HepG2 (cell line): ENCODE data around the gene MTX2. TPM values are rescaled to one million over a fixed set of nuclear protein-coding genes. Genes with fewer than 3 reads are reported as not detected.

Experiments
- CREB1 ChIP-seq, 2 experiments: fragments of 450-650 bp in 1 of 2; IDR thresholded peaks; 2 replicates each; pipeline ENCODE4 v1.6.1; 2016 to 2017; ENCODE audit warnings: control low read depth in 1 of 2, mild to moderate bottlenecking in 1 of 2, missing compliant biosample characterization in 1 of 2, missing genetic modification characterization in 1 of 2
- GATAD1 ChIP-seq: IDR thresholded peaks from 2 replicates; pipeline ENCODE4 v1.6.1; 2016; ENCODE audit warnings: missing genetic modification reagents, missing compliant biosample characterization
- GRHL1 ChIP-seq: sonication (generic); formaldehyde crosslinking; conservative IDR thresholded peaks from 2 replicates; pipeline ENCODE4 v1.8.0; 2022; ENCODE audit warnings: missing genetic modification reagents
- JARID2 ChIP-seq: sonication (generic); formaldehyde crosslinking; IDR thresholded peaks from 2 replicates; pipeline ENCODE4 v1.8.1; 2023; ENCODE audit warnings: missing genetic modification reagents, inconsistent platforms; ENCODE audit not compliant: insufficient replicate concordance
- RBAK ChIP-seq: sonication (generic); formaldehyde crosslinking; IDR thresholded peaks from 2 replicates; pipeline ENCODE4 v1.5.1; 2020; ENCODE audit warnings: mild to moderate bottlenecking, missing genetic modification reagents
- TFDP1 ChIP-seq: IDR thresholded peaks from 2 replicates; pipeline ENCODE4 v1.6.1; 2016; ENCODE audit warnings: missing compliant biosample characterization, missing genetic modification reagents, borderline replicate concordance
- ZBTB7B ChIP-seq: sonication (generic); formaldehyde crosslinking; IDR thresholded peaks from 2 replicates; pipeline ENCODE4 v1.4.0; 2020; ENCODE audit warnings: missing genetic modification reagents
- ZFY ChIP-seq: sonication (generic); formaldehyde crosslinking; IDR thresholded peaks from 2 replicates; pipeline ENCODE4 v1.4.0; 2020; ENCODE audit warnings: missing genetic modification reagents
- ZNF543 ChIP-seq: sonication (generic); formaldehyde crosslinking; IDR thresholded peaks from 2 replicates; pipeline ENCODE4 v1.4.0; 2020; ENCODE audit warnings: mild to moderate bottlenecking, missing genetic modification reagents
- ZNF589 ChIP-seq: sonication (generic); formaldehyde crosslinking; conservative IDR thresholded peaks from 2 replicates; pipeline ENCODE4 v1.8.0; 2022; ENCODE audit warnings: mild to moderate bottlenecking, moderate library complexity, missing genetic modification reagents
- ZNF713 ChIP-seq: sonication (generic); formaldehyde crosslinking; IDR thresholded peaks from 2 replicates; pipeline ENCODE4 v1.4.0; 2020; ENCODE audit warnings: mild to moderate bottlenecking, missing genetic modification reagents
- ZSCAN12 ChIP-seq: sonication (generic); formaldehyde crosslinking; IDR thresholded peaks from 2 replicates; pipeline ENCODE4 v1.9.0; 2021; ENCODE audit warnings: mild to moderate bottlenecking, missing genetic modification reagents
- polyA plus RNA-seq, 8 experiments: library from polyadenylated mRNA; depleted of rRNA in 3 of 8; stranded (reverse) in 7 of 8; unstranded in 1 of 8; fragments of >200 nt; fragmentation: Illumina TruSeq in 4 of 8; extraction: Trizol in 4 of 8; gene quantifications; 2 replicates each; pipeline versions ENCODE4 v1.2.1 to v1.2.3, GENCODE V29; 2011 to 2016; ENCODE audit warnings: low read depth in 4 of 8, missing spikeins in 1 of 8, mixed read lengths in 1 of 8; ENCODE audit not compliant: insufficient read depth in 1 of 8
- total RNA-seq, 5 experiments: library from RNA; depleted of rRNA; stranded (reverse); fragments of >200 nt; fragmentation: Illumina TruSeq; extraction: Trizol; gene quantifications; 2 replicates each; pipeline ENCODE4 v1.2.3, GENCODE V29; 2016; ENCODE audit warnings: low read depth in 1 of 5
- TF ChIP-seq, protein P1 (sequence below), 2 experiments: fragments of 450-650 bp in 1 of 2; sonication (generic) in 1 of 2; formaldehyde crosslinking in 1 of 2; IDR thresholded peaks; 2 replicates each; pipeline versions ENCODE4 v1.6.1 to v1.8.0; 2016 to 2022; ENCODE audit warnings: antibody characterized with exemption in 1 of 2, mild to moderate bottlenecking in 1 of 2, missing genetic modification reagents in 1 of 2
- TF ChIP-seq, protein P2 (sequence below): sonication (generic); formaldehyde crosslinking; conservative IDR thresholded peaks from 2 replicates; pipeline ENCODE4 v1.4.0; 2020; ENCODE audit warnings: missing genetic modification reagents

The MTX2 gene
- total and polyA plus RNA-seq, 2 of the 13 experiments (the other 11 are each of a cell fraction or from before 2014, with no cell fraction given): 58.1 to 75.7 TPM

GRCh38 chr2:176269319-176270099, at the start of gene MTX2 (continued):
- TF ChIP-seq, protein P1, sequence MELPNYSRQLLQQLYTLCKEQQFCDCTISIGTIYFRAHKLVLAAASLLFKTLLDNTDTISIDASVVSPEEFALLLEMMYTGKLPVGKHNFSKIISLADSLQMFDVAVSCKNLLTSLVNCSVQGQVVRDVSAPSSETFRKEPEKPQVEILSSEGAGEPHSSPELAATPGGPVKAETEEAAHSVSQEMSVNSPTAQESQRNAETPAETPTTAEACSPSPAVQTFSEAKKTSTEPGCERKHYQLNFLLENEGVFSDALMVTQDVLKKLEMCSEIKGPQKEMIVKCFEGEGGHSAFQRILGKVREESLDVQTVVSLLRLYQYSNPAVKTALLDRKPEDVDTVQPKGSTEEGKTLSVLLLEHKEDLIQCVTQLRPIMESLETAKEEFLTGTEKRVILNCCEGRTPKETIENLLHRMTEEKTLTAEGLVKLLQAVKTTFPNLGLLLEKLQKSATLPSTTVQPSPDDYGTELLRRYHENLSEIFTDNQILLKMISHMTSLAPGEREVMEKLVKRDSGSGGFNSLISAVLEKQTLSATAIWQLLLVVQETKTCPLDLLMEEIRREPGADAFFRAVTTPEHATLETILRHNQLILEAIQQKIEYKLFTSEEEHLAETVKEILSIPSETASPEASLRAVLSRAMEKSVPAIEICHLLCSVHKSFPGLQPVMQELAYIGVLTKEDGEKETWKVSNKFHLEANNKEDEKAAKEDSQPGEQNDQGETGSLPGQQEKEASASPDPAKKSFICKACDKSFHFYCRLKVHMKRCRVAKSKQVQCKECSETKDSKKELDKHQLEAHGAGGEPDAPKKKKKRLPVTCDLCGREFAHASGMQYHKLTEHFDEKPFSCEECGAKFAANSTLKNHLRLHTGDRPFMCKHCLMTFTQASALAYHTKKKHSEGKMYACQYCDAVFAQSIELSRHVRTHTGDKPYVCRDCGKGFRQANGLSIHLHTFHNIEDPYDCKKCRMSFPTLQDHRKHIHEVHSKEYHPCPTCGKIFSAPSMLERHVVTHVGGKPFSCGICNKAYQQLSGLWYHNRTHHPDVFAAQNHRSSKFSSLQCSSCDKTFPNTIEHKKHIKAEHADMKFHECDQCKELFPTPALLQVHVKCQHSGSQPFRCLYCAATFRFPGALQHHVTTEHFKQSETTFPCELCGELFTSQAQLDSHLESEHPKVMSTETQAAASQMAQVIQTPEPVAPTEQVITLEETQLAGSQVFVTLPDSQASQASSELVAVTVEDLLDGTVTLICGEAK (IDR thresholded peaks at IDR 0.05): peak; percentile 57
- TF ChIP-seq, protein P1 (CRISPR knock-in tag; IDR thresholded peaks at IDR 0.05): peak; percentile 94
- no peak; the same call in 1 of the 2 replicates for TF ChIP-seq ZSCAN12 (CRISPR knock-in tag)
- TF ChIP-seq ZFY (CRISPR knock-in tag): peak; percentile 100
- TF ChIP-seq ZBTB7B (CRISPR knock-in tag): peak; percentile 90
- TF ChIP-seq RBAK (CRISPR knock-in tag): peak; percentile 57; the same call in 1 of the 2 replicates
- TF ChIP-seq TFDP1 (CRISPR knock-in tag): peak; percentile 84; the same call in 1 of the 2 replicates
- no peak for TF ChIP-seq JARID2 (CRISPR knock-in tag)
- TF ChIP-seq GATAD1 (CRISPR knock-in tag): peak; percentile 95
- TF ChIP-seq, protein P2, sequence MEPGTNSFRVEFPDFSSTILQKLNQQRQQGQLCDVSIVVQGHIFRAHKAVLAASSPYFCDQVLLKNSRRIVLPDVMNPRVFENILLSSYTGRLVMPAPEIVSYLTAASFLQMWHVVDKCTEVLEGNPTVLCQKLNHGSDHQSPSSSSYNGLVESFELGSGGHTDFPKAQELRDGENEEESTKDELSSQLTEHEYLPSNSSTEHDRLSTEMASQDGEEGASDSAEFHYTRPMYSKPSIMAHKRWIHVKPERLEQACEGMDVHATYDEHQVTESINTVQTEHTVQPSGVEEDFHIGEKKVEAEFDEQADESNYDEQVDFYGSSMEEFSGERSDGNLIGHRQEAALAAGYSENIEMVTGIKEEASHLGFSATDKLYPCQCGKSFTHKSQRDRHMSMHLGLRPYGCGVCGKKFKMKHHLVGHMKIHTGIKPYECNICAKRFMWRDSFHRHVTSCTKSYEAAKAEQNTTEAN (CRISPR knock-in tag): peak; percentile 86; the same call in 1 of the 2 replicates
- peak; percentile 82 for TF ChIP-seq ZNF589
- 0 out of 2 replicates have a peak, but pooled peaks have one; percentile 61 for TF ChIP-seq ZNF713 (CRISPR knock-in tag)
- no peak; the same call in 1 of the 2 replicates for TF ChIP-seq ZNF543 (CRISPR knock-in tag)
- TF ChIP-seq GRHL1 (CRISPR knock-in tag): no peak; the same call in 1 of the 2 replicates
- peak; percentile 44; the same call in 1 of the 2 replicates for TF ChIP-seq CREB1 (IDR thresholded peaks at IDR 0.05)
- peak; percentile 83 for TF ChIP-seq CREB1 (CRISPR knock-in tag; IDR thresholded peaks at IDR 0.05)
